HG03025 (cell line): ENCODE results near the gene CATSPER3.
A peak's percentile ranks its signal among the peaks of the same experiment; 100 is the strongest.

Source experiments
- ATAC-seq: cut with Tn5 transposase; IDR thresholded peaks from one replicate; pipeline ENCODE4 v1.9.1; 2021; ENCODE audit warnings: mild to moderate bottlenecking, moderate library complexity; ENCODE audit not compliant: unreplicated experiment, low FRiP score

CATSPER3 gene

GRCh38 chr5:135039271-135040033 lies 71.7 kb downstream of the CATSPER3 start:
- ATAC-seq, result no peak

GRCh38 chr5:135040034-135040332 lies 72.3 kb downstream of the CATSPER3 start:
- ATAC-seq, result no peak

GRCh38 chr5:135040333-135041144 lies 72.8 kb downstream of the CATSPER3 start:
- no peak for ATAC-seq

GRCh38 chr5:135041145-135041587 lies 73.5 kb downstream of the CATSPER3 start:
- no peak for ATAC-seq

- ATAC-seq, result no peak
These were observed 74.0 kb downstream of the CATSPER3 start for GRCh38 chr5:135041726-135042125.

- ATAC-seq, result no peak
These were observed 74.9 kb downstream of the CATSPER3 start for GRCh38 chr5:135042595-135042994.

GRCh38 chr5:135045488-135045887 lies 77.8 kb downstream of the CATSPER3 start:
- no peak for ATAC-seq

- no peak for ATAC-seq
These were observed 79.1 kb downstream of the CATSPER3 start for GRCh38 chr5:135046661-135047346.

GRCh38 chr5:135047347-135047695 lies 79.6 kb downstream of the CATSPER3 start:
- no peak for ATAC-seq

GRCh38 chr5:135048286-135048685 lies 80.6 kb downstream of the CATSPER3 start:
- no peak for ATAC-seq

- no peak for ATAC-seq
These were observed 81.2 kb downstream of the CATSPER3 start for GRCh38 chr5:135048930-135049329.

- no peak for ATAC-seq
These were observed 82.6 kb downstream of the CATSPER3 start for GRCh38 chr5:135050244-135050767.

- ATAC-seq, result no peak
These were observed 83.7 kb downstream of the CATSPER3 start for GRCh38 chr5:135051399-135051798.

- ATAC-seq, result no peak
These were observed 84.2 kb downstream of the CATSPER3 start for GRCh38 chr5:135051872-135052271.

- no peak for ATAC-seq
These were observed 84.9 kb downstream of the CATSPER3 start for GRCh38 chr5:135052511-135053145.

- ATAC-seq, result peak; percentile 94
These were observed 85.6 kb downstream of the CATSPER3 start for GRCh38 chr5:135053278-135053677.

GRCh38 chr5:135053989-135054388 lies 86.3 kb downstream of the CATSPER3 start:
- no peak for ATAC-seq

GRCh38 chr5:135054546-135054945 lies 86.8 kb downstream of the CATSPER3 start:
- ATAC-seq, result no peak

- no peak for ATAC-seq
These were observed 87.7 kb downstream of the CATSPER3 start for GRCh38 chr5:135055396-135055795.

GRCh38 chr5:135056316-135057030 lies 88.8 kb downstream of the CATSPER3 start:
- ATAC-seq, result no peak
